Tibial artery (tissue), 4 donors: Measurements from ENCODE around the gene SLCO3A1.
"Not testable (repeated sequence)": the region's sequence is repeated elsewhere in the genome, so short reads cannot be mapped to it uniquely, and the experiment has no call there.

Experiments
- DNase-seq, 2 donors: peaks; one replicate each; pipeline ENCODE4 v3.0.0-alpha.2; 2019
- H3K27ac ChIP-seq, 2 donors: fragments of 200-600 bp; sonication (generic) in 1 of 2; 1 replicate in 1 of 2; 2 replicates in 1 of 2; pipeline ENCODE4 v1.5.1; 2018 to 2019; ENCODE audit warnings: mild to moderate bottlenecking in 1 of 2
- H3K27me3 ChIP-seq, 2 donors: fragments of 200-600 bp; sonication (generic) in 1 of 2; one replicate each; pipeline versions ENCODE4 v1.5.1 to v1.6.0; 2016 to 2019
- H3K36me3 ChIP-seq, 3 donors: fragments of 200-600 bp; sonication (generic) in 2 of 3; one replicate each; pipeline ENCODE4 v1.5.1; 2016 to 2019; ENCODE audit warnings: mild to moderate bottlenecking in 2 of 3
- H3K4me1 ChIP-seq, 4 donors: fragments of 200-600 bp; sonication (generic) in 2 of 4; 1 replicate in 3 of 4; 2 replicates in 1 of 4; pipeline ENCODE4 v1.5.1; 2016 to 2019
- H3K4me3 ChIP-seq, 2 donors: fragments of 200-600 bp; sonication (generic) in 1 of 2; 1 replicate in 1 of 2; 2 replicates in 1 of 2; pipeline ENCODE4 v1.5.1; 2018 to 2019; ENCODE audit warnings: mild to moderate bottlenecking in 2 of 2
- H3K9me3 ChIP-seq, 3 donors: fragments of 200-600 bp; sonication (generic) in 1 of 3; one replicate each; pipeline ENCODE4 v1.5.1; 2016 to 2019
- CTCF ChIP-seq, 2 experiments: fragments of 200-600 bp in 1 of 2; fragments of 450-650 bp in 1 of 2; IDR thresholded peaks; one replicate each; pipeline ENCODE4 v1.5.1; 2017 to 2019; ENCODE audit warnings: antibody characterized with exemption in 2 of 2, mild to moderate bottlenecking in 1 of 2, moderate library complexity in 1 of 2
- intact Hi-C: fragments of 100-400 bp; cut with DNase I; formaldehyde crosslinking; loops from one replicate; pipeline ENCODE4 v1.15.0; 2023; ENCODE audit warnings: low total_unique reads

SLCO3A1 gene

GRCh38 chr15:91953432-91953831 lies 99.9 kb downstream of the SLCO3A1 start:
- intact Hi-C loops = no loop called here
- Histone ChIP-seq H3K9me3 (no peaks in the 10 kb centered on the region), H3K4me3 (no peak overlapping the region), H3K27ac (no peak overlapping the region), H3K4me1 (peaks cover 0 to 29% (median 18%) of the 10 kb centered on the region in 4 donors), H3K27me3 (no peaks in the 10 kb centered on the region), H3K36me3 (no peaks in the 10 kb centered on the region)
- DNase-seq = no peak
- no peak for TF ChIP-seq CTCF (IDR thresholded peaks at IDR 0.05)

- H3K4me3 ChIP-seq = no peak overlapping the region
- H3K4me1 ChIP-seq = peaks cover 0 to 20% (median 11%) of the 10 kb centered on the region in 4 donors
- intact Hi-C loops = no loop called here
- no peaks in the 10 kb centered on the region for H3K27me3 ChIP-seq
- H3K27ac ChIP-seq = no peak overlapping the region
- no peak for TF ChIP-seq CTCF (IDR thresholded peaks at IDR 0.05)
- no peak for DNase-seq
- no peaks in the 10 kb centered on the region for H3K36me3 ChIP-seq
- no peaks in the 10 kb centered on the region for H3K9me3 ChIP-seq
Measured at GRCh38 chr15:91954292-91954691, 100.8 kb downstream of the SLCO3A1 start.

- Histone ChIP-seq H3K4me1 (peaks cover 0 to 20% (median 11%) of the 10 kb centered on the region in 4 donors), H3K27ac (peak overlapping the region in 1 of 2 donors; percentile 54), H3K4me3 (no peak overlapping the region), H3K9me3 (no peaks in the 10 kb centered on the region), H3K27me3 (no peaks in the 10 kb centered on the region), H3K36me3 (no peaks in the 10 kb centered on the region)
- peak in 1 of 2 donors; percentile 31 for DNase-seq
- TF ChIP-seq CTCF (IDR thresholded peaks at IDR 0.05) = no peak
- intact Hi-C loops = no loop called here
Measured at GRCh38 chr15:91956026-91956723, 102.7 kb downstream of the SLCO3A1 start.

- Histone ChIP-seq H3K9me3 (no peaks in the 10 kb centered on the region), H3K4me3 (no peak overlapping the region), H3K4me1 (peaks cover 0 to 19% (median 11%) of the 10 kb centered on the region in 4 donors), H3K36me3 (no peaks in the 10 kb centered on the region), H3K27ac (no peak overlapping the region), H3K27me3 (no peaks in the 10 kb centered on the region)
- no peak for DNase-seq
- TF ChIP-seq CTCF (IDR thresholded peaks at IDR 0.05) = no peak
- intact Hi-C loops = no loop called here
Measured at GRCh38 chr15:91961357-91961756, 107.8 kb downstream of the SLCO3A1 start.

- H3K9me3 ChIP-seq, H3K27me3 ChIP-seq, H3K4me3 ChIP-seq, intact Hi-C loops, H3K36me3 ChIP-seq, H3K27ac ChIP-seq, DNase-seq: not testable (repeated sequence)
- peaks cover 0 to 39% (median 17%) of the 10 kb centered on the region in 4 donors for H3K4me1 ChIP-seq
Measured at GRCh38 chr15:91963747-91964146, 110.2 kb downstream of the SLCO3A1 start.

- Histone ChIP-seq H3K4me3 (peak overlapping the region in 1 of 2 donors; percentile 8), H3K27ac (peak overlapping the region; percentile 70 to 72), H3K36me3 (no peaks in the 10 kb centered on the region), H3K4me1 (peaks cover 0 to 58% (median 30%) of the 10 kb centered on the region in 4 donors), H3K27me3 (no peaks in the 10 kb centered on the region), H3K9me3 (no peaks in the 10 kb centered on the region)
- no peak for TF ChIP-seq CTCF (IDR thresholded peaks at IDR 0.05)
- intact Hi-C loops = no loop called here
- peak in 1 of 2 donors; percentile 85 for DNase-seq
Measured at GRCh38 chr15:91965501-91966193, 112.1 kb downstream of the SLCO3A1 start.
